NCI-H1930 (cell line): ENCODE results near the gene CARD14.

Source experiments
- DNase-seq, 2 experiments: peaks; one replicate each; lab custom pipeline; 2025; lab: John Stamatoyannopoulos, UW

CARD14 gene

DNA sequence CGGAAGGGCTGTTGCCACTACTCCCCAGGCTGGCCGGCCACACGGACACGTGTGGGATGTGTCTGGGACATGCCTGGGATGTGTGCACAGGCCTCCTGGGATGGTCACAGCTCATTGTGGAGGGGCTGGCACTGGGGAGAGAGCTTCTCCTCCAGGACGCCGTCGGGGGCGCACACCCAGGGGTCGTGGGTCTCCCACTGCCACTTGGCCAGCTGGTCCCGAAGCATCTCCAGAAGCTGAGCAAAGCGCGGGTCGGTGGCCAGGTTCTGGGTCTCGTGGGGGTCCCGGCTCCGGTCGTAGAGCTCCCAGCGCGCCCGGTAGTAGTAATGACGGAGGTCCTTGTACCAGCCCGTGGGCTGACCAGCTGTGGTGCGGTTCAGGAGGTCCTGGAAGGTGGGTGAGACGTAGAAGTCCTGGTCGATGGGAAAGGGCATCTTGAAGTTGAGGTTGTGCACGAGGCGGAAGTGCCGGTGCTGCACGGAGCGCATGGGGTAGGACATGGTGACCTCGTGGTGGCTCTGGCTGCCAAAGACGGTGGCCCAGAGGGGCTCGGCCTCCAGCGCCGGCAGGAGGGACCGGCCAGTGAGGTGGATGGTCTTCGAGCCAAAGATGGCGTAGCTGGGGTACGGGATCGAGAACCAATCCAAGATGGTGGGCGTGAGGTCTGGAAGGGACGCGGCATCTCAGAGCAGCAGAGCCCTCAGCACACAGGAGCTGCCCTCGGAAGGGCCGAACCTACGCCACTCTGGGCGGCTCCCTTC lies 40.7 kb downstream of the CARD14 start:
- no peak for DNase-seq

GRCh38 chr17:80212109-80212508 lies 42.3 kb downstream of the CARD14 start:
- no peak for DNase-seq

DNA sequence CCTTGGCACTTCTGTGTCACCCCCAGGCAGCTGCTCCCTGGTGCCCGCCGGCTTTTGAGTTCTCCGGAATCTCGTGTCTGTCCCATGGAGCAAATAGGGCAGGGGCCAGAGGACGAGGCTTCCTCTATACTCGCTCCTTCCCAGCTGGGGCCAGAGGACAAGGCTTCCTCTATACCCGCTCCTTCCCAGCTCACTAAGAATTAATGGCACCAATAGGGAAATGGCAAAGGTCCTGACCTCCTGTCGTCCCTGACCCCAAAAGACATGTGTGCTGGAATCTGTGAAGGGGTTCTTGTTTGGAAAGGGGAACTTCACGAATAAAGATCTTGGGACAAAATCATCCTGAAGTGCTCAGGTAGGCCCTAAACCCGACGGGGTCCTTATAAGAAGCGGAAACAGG lies 42.7 kb downstream of the CARD14 start:
- DNase-seq, result no peak

DNA sequence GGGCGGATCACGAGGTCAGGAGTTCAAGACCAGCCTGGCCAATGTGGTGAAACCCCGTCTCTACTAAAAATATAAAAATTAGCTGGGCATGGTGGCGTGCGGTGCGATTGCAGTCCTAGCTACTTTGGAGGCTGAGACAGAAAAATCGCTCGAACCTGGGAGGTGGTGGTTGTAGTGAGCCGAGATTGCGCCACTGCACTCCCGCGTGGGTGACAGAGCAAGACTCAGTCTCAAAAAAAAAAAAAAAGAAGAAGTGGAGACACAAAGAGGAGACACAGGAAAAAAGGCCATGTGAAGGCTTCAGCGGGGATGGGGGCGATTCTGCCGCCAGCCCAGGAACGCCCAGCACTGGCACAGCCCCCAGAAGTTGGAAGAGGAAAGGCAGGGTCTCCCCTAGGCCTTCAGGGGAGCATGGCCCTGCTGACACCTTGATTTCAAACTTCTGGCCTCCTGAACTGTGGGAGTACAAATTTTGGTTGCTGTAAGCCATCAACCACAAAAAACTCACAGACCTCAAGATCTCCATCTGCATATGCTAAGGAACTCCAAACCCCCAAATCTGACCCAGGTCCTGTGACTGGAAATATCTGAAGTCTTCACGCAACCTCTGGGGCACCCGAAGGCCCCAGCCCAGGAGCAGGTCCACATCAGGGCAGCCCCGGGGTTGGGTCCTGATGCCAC lies 43.3 kb downstream of the CARD14 start:
- no peak for DNase-seq

DNA sequence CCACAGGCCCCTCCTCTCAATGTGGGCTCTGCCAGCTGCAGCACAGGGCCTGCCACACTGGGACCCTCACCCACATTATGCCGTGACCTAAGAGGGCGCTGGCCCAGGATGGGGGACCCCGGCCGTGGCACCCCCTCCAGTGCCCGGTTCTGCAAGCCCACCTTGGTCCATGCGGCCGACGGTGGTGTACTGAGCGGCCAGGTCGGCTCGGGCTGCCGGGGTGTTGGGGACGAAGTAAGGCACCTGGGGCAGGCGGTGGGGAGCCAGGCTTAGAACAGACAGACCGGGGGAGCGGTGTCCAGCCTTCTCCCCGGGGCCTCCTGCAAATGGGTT lies 43.8 kb downstream of the CARD14 start:
- no peak for DNase-seq

DNA sequence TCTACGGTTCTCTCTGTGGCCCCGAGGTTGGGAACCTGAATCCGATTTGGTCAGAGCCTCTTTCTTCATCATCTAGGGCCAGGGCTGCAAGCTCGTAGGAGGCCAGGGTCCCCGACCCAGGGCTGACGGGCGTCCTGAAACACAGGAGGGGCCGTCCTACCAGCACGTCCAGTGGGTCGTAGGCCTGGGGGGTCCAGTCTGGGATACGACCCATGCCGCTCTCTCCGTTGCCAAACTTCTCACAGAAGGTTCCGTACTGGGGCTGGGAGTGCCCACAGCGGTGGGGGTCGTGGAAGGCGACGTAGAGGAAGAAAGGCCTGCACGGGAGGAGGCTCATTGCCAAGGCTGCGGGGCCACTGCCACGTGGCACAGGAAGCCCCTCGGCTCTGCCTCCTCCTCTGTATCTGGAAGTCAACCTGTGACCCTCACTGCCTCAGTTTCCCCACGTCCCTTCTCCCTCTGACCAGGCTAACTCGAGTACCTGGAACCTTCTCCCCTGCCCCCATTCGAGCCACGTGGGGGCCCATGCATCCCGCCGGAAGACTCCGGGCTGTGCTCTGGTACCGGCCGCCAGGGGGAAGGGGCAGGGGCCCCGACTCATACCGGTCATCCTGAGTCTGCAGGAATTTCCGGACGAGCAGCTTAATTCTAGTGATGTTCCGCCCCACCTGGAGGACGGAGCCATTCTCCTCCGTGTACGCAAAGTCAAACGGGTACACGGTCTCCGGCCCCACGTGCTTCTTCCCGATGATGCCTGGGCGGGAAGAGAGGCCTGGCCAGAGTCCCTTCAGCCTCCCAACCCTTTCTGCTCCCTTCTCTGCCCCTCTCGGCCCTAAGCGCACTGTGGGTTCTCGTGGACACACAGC lies 44.4 kb downstream of the CARD14 start:
- DNase-seq, result no peak

- no peak for DNase-seq
Measured at GRCh38 chr17:80214878-80215210, 45.0 kb downstream of the CARD14 start.

GRCh38 chr17:80216473-80217456 lies 46.9 kb downstream of the CARD14 start:
- no peak for DNase-seq

GRCh38 chr17:80217703-80218362 lies 48.0 kb downstream of the CARD14 start:
- DNase-seq, result no peak

GRCh38 chr17:80218391-80218790 lies 48.6 kb downstream of the CARD14 start:
- DNase-seq, result no peak

DNA sequence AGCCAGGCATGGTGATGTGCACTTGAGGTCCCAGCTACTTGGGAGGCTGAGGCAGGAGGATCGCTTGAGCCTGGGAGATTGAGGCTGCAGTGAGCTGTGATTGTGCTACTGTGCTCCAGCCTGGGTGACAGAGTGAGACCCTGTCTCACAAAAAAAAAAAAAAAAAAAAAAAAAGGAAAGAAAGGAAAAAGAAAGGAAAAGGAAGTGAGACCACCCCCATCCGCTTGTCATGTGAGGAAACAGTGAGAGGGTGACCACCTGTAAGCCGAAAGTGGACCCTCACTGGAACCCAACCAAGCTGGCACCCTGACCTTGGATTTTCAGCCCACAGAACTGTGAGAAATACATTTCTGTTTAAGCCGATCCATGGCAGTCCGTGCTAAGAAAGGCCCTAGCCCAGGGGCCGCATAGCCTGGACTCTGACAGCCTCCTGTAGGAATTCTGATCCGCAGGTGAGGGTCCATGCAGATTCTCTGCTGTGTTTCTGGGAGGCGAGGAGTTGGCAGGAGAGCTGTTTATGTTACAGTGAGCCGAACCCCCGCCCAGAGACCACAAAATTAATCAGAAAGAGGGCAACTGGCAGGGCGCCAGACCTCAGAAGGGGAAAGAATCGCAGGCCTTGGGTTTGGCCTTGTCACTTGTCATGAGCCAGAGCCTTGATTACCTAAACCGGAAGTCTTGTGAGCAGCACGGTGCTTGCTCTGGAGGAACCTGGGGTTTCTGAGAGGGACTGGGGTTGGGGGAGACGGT lies 49.4 kb downstream of the CARD14 start:
- no peak for DNase-seq

DNA sequence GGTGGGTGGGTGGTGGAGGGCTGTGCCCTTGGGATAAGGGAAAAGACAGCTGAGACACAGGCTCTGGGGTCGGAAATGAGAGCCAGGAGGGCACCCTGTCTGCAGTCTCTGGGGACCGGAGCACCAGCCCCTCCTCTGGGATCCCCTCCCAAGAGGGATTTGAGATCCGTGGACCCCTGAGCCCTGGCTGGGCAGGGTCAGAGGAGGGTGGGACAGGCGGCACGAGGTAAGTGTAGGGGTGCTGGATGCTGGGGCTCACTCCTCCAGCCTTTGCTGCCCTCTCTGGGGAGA lies 49.9 kb downstream of the CARD14 start:
- no peak for DNase-seq

DNA sequence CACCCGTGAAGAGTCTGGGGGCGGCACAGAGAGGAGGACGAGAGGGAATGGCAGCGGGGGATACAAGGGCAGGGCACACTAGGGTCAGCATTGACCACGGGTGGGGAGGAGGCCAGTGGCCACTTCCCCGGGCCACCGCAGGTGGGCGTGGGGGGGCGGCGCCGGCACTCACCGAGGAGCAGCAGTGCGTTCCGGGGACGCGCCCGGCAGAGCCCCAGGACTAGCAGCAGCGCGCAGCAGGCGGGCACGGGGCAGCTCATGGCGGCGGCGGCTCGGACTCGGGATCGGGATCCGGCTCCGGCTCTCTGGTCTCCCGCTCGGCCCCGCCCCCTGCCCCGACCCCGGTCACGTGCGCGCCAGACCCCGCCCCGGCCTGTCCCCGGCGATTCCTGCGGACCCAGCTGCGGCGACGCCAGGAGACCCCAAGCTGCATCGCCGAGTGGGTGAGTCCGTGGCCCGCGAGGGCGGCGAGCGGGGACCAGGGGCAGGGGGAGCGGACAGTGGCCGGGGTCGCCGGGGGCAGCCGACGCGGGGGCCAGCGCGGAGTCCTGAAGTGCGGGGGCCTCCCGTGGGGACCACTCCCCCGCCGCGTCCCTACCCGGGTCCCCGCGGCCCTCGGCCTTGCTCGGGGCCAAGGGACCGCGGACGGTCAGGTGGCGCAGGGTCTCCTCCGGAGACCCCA lies 50.4 kb downstream of the CARD14 start, which contains the start of the genes SGSH and SLC26A11:
Gene SGSH, minus strand, starts transcription at position 280 of the 682 bp plus-strand sequence. Its CDS starts 20 bp downstream, at position 260.
Gene SLC26A11, plus strand, starts transcription at position 374 of the 682 bp plus-strand sequence. CDS start 1,134 bp downstream, outside the sequence.
- peak; percentile 41 to 55 for DNase-seq

- peak in 1 of 2 experiments; percentile 19 for DNase-seq
Measured at GRCh38 chr17:80220736-80221215, 50.9 kb downstream of the CARD14 start.

GRCh38 chr17:80221351-80222105 lies 51.7 kb downstream of the CARD14 start:
- no peak for DNase-seq

GRCh38 chr17:80222376-80223141 lies 52.7 kb downstream of the CARD14 start:
- DNase-seq, result no peak

DNA sequence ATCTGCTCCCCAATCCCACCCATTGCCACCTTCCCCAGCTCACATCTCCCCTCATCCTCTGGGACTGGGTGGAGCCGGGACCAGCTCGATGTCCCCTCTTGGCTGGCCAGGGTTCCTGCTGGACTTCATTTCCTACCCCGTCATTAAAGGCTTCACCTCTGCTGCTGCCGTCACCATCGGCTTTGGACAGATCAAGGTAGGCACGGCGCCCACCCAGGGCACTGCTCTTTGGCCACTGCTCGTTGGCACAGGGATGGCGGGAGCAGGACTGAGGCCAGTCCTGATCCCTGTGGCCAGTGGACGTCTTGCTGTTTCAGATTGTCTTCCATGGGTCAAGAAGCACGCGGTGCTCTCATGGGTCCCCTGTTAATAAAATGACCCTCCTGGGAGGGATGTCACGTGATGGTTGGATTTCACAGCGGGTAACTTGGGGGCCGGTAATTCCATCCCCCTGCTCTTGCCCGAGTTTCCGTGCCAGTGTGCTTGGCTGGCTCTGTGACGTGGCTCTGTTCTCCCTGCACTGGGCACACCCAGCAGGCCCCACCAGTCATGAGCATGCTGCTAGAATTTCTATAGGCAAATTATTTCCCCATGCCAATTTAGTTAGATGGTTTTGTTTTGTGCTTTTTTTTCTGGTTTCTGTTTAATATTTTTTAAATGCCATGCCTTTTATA lies 53.4 kb downstream of the CARD14 start:
- DNase-seq, result no peak
